Activated naive CD4-positive, alpha-beta T cell treated with Interleukin-2 at 50 U/mL for 16 hours (primary cell): ENCODE data around the gene IL1RAP.

ENCODE experiments used
- DNase-seq: peaks from one replicate; pipeline ENCODE4 v3.0.0-alpha.2; 2020

Gene IL1RAP

DNA sequence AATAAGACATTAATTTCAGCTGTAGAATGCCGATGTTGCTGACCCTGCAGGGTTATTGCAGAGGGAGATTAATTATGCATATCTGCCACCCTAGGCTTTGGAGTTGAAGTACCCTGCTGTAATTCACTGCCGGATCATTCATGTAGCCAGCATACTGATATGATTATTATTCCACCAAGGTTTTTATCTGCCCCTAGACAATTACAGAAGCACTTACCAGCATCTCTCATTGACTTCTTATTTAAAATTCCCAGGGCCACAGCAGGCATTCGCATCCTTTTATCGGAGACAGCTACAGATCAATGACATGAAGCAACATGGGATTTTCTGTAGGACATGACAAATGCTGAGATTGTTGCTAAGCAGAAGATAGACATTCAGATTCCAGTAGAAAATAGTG lies 31.3 kb downstream of the IL1RAP start:
- no peak for DNase-seq

DNA sequence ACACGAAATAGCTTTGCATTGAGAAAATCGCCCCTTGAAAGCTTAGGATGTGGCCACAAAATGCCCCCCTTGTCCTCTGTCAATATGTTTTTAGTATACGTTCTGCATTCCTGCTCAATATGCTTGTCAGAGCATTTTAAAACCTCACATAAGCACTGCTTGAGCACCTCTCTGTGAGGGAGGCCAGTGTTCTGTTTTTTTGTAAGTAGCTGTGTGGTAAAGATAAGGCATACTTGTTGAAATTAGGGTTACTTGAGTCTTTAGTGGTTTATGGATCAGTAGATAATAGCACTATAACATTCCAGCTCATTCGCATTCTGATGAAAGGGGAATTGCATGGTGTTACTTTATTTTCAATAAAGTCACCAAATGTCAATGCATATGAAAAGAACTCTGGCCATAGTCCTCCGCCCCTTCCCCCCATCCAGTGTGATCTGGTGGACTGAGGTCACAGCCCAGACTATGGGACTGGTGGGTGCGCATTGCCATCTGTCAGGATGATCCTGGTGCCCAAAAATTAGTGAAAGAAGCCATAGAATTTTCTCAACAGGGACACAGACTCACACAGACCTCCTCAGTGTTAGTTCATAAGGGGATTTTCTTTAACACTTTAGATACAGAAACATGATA lies 33.1 kb downstream of the IL1RAP start:
- DNase-seq, result no peak

DNA sequence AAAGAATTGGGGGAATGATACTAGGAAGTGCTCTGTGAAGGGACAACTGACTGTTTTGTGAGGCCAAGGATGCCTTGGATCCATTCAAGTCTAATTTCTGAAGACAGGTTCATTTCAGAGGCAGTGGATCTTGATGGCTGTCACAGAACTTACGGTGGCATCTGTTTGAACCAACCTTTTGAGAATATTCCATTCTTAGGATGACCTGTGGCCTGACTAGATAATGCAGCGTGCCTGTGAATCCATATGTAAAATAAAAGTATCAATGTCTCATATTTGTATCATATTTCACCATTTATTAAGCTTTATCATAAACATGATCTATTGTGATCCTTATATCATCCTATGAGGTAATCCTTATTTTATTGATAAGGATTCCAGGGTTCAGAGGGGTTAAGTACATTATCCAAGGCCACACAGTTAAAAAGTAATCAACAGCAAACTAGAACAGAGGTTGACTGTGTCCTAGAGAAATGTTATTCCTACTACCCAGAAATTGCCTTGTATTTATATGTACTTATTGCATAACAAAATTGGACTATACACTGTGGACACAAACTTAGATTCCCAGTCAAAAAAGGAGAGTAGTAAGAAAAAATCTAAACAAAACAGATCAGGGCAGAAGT lies 34.3 kb downstream of the IL1RAP start:
- no peak for DNase-seq

DNA sequence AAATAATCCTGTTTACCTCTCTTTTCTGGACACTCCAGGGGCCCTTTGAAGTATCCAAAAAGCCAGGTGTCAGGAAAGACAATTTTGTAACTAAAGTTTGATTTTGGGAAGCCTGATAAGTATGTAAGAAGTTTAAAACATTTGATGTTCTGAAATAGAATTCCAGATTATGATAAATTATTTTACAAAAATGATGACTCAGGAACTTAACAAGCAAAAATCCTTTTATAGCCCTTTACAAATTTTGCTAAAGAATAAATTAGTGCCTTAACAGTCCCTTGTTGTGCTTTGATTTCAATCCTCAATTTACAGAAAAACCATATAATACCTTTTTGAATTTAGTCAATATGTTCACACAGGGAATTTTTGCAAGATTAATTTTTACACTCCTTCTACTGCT lies 38.1 kb downstream of the IL1RAP start:
- no peak for DNase-seq

DNA sequence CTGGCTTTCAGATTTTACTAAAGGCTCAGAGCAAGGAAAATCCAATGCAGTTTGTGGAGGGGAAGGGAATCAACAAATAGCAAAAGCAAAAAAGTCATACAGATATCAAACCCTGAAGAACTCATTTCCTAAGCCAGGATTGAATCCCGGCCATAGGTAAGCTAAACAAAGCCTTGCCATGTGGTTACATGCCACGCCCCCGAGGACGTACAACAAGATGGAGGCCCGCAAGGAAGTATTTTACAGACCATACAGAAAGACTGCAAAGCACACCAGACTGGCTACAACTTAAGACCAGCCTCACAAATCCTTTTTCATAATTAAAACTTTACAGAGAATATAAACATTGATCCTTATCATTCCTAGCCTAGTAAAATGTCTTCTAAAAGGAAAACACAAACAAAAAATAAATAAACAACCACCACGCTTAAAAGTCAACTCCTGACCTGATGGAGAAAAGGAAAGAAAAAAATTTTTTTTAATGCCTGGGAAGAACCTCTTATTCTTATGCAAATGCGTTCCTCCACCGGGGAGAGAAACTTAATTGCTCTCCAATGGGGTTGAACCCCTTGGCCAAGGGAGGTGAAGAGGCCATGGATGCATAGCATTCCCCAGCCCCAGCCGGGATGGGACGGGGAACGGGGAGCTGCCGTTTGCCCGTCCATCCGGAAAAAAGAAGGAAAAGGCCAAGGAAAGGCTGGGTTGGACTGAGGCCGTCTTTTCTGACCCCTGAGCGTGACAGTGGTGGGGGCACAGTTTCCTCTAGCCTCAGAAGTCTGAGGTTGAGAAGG lies 39.3 kb downstream of the IL1RAP start:
- DNase-seq, result no peak

DNA sequence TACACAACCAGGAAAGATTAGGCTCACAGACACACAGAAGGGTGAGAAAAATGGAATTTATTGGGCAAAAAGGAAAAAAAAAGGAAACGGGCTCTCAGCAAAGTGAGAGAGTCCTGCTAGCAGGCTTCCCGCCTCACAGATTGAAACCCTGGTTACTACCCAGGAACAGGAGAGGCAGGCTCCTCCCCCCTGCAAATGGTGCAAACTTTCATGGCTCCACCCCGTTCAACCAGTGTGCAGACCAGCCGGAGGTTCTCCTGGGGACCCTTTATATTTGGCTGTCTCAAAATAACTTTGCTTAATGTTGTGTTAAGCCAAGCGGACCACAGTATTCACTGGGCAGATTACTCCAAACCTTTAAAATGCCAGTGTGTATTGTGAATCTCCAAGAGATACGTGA lies 40.3 kb downstream of the IL1RAP start:
- no peak for DNase-seq

DNA sequence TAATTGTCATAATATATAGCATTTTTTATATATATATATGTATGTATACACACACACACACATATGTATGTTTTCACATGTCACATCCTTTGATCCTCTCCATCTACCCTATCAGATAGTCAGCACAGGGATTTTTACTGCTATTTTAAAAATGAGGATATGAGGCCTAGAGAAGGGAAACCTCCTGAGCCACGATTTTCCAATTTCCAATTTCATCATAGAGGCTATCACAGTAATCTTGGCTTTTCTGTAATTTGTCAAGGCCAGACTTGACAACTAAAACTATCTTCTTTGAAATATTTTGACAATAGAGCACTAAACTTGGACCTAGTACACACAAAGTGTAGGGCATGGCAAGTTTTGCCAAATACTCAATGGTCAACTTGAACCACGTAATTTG lies 42.5 kb downstream of the IL1RAP start:
- DNase-seq, result no peak

DNA sequence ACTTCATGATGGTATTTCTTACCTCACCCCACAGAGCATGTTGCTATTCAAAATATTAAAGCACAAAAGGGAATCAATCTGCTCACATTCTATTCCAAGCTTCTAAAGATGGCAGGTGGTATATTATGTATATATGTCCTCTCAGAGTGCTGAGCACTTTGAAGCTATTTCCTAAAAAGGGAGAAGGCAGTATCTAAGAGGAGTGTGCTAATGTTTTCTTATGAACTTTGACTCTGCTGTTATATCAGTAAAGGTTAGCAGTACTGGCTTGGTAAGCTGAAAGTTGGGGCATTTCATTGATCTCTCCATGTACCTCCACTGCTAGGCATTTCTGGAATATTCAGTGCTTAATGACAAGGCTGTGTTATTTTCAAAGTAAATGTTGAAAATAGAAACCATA lies 43.4 kb downstream of the IL1RAP start:
- DNase-seq, result no peak

DNA sequence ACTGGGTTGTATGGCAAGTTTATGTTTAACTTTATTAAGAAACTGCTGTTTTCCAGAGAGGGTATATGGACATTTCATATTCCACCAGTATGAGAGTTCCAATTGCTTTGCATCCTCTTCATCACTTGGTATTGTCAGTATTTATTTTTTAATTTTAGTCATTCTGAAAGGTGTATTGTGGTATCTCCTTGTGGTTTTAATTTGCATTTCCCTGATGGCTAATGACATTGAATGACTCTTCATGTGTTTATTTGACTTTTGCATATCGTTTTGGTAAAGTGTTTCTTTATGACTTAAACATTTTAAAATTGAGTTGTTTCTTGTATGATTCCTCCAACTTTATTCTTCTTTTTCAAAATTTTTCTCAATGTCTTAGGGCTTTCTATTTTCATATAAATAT lies 44.4 kb downstream of the IL1RAP start:
- no peak for DNase-seq

DNA sequence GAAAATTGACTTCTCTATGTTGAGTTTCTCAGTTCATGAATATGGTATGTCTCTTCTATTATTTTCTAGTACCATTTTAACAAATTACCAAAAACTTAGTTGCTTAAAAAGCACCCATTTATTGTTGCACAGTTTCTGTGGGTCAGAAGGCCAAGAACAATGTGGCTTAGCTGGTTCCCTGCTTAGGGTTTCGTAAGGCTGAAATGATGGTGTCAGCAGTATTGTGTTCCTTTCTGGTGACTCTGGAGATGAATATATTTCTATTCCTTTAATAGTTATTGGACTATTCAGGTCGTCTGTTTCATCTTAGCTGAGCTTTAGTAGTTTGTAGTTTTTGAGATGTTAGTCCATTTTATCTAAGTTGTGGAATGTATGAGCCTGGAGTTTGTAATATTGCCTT lies 44.9 kb downstream of the IL1RAP start:
- DNase-seq, result no peak

DNA sequence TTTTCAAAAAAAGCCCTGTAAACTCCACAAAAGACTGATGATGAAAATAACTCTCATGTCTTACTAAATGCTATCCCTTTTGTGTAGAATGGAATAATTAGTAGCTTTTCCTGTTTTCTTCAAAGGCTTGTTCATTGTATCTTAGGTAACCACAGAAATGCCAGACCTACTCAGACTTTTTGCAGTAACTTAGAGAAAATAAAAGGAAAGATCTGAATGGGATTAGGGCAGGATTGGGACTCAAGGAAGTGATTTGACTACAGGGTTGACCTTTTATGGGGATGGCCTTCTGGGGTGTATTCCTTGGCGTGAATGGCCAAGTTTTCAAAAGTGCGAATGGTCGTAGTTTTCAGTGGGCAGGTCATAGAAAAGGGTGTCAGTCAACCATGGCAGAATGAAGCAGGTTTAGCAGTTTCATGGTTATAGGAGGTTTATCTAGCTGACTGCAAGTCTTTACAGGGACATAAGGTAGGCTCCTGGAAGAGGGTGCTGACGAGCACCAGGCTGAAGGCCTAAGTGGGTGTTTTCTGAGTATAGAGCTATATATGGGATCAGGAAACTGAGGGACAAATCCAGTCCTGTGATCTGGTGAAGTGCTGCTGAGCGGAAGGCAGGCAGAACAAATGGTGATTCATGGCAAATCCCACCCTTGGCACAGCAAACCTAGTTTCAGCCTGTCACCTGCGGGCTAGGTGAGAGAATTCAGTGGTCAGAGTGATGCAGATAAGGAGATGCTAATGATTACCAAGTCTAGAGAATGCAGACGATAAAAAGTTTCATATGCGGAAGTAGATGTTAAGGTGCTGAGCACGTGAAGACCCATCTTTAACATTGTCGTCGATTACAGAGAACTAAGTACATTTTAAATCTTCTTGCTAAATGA lies 46.4 kb downstream of the IL1RAP start:
- no peak for DNase-seq

DNA sequence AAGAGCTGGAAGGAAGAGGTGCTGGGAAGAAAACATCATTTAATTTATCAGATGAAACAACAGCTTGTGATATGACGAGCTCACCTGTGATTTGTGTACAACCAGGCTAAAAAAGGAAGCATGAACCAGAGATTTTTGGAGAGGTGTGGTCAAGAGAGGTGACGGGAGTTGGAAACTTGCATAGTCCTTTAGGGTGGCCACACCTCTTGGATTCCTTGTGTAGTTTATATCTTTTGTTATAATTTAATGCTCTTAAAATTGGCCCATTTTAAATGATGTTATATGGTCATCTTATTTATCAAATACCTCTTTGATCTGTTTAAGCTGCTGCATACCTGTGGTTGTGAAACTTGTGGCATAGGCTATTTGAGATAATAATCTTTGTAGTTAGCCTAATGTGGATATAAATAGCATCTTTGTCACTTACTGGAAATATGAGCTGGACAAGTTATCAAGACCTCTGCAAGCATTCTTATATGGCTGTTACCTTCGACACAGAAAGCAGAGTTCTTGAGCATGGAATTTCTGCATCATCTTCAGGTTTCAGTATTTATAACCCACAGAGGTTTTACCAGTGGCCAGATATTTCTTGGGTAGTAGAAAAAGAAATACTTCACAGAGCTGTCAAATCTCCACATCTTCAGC lies 49.1 kb downstream of the IL1RAP start:
- DNase-seq, result no peak

DNA sequence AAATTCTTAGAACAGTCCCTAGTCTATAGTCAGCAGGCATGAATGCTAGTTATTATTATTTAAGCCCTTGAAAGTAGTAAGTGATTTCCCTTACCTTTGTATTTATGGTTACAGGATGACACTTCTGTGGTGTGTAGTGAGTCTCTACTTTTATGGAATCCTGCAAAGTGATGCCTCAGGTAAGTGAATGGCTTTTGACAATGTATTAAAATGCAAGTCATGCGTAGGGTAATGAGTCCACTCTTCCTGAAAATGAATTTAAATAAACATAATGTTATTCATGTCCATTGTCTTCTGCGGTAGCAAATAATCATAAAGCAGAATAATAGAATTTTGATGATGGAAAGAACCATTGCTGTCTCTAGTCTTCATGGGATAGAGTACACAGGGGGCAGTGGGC lies 50.3 kb downstream of the IL1RAP start:
- DNase-seq, result no peak

DNA sequence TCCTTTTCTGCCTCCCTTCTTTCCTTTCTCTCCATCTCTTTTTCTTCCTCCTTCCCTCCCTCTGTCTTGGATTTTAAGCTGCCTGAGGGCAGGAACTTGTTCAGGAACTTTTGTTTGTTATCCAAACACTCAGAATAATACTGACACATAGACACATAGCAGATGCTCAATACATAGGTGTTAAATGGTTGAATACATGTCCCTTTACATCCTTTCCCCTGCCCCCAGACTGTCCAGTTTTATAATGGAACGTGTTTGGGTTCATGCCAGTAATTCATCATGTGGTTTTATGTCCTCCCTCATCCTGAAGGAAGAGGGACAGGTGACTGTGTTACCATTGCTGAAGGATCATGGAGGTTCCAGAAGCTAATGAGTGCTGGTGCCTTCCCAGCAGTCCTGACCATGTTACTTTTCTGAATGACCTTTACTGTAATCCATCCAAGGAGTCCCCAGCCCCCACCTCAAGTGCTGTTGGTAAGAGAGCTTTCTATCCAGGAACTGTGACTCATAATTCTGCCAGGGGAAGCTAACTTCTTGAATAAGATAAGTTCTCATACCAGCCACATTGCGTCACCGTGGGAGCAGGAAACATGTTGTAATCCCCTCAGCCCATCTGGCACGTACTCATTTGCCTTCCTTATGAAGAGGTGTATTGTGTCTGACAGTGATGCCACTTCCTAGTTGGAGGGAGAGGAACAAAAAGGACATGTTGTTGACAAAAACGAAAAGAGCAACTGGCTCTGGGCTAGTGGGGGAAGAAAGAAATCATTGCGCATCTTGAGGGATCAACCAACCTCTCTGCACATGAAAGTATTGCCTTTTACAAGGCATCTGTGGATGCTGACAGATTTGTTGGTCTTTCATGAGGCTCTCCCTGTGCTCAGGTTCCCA lies 52.4 kb downstream of the IL1RAP start:
- DNase-seq, result peak; percentile 56

DNA sequence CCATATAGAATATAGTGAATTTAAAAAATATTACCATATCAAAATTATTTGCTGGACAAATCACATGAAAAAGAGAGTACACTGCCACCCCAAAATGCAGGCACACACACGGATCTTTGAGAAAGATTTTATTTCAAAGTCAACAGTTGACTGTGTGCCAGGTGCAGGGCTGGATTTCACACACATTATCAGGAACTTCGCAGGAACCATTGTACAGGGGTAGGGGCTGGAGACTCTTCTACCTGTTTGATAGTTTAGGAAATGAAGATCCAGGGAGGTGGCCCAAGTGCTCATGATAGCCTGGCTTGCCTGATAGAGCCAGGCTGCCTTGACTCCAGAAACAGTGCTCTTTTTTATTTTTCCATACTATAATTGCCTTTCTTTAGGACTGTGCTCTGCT lies 54.2 kb downstream of the IL1RAP start:
- DNase-seq, result no peak

DNA sequence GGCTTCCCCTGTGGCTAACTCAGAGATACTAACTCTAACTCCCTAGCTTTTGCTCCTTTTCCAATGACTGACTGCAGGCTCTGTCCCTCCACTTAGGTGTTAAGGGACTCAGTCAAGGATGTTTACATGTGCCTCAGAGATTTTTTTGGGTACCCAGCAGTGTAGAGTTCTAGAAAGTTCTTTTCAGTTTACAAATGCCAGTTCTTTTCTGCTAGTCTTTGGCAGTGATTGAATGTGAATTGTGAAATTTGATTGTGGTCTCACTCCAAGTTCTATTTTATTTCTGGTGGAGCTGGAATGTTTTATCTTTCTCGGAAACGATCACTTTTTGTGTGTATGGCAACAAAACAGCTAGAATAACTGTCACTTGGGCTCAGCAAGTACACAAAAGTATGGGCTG lies 60.6 kb downstream of the IL1RAP start:
- no peak for DNase-seq

DNA sequence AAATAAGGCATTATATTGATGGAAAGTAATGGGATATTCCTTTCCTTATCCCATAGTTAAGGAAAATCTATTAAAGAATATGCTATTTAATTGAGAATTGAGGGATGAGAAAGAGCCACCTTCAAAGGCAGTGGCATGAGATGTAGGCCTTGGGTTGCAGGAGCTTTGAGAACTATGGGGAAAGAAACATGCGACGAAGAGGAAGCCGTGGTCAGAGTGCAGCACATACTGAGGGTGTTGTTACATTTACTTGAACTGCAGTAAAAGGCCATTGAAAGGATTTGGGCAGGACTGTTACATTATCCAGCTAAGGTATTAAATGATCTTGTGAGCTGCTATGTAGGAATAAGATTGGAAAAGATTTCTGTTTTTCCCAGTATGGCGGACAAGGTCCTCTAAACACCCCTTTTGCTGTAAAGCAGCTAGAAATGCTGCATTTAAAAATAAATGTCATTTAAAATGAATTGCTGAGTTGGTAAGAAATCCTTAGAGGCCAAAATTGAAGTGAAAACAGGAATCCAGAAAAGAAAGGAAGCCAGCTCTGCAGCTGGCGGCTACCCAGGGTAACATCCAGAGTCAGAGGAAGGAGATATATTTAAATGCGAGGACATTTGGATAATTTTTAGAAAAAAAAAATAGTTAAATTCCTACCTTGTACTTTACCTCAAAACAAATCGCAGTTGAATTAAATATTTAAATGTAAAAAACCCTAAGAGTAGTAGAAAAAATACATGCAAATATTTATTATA lies 61.7 kb downstream of the IL1RAP start:
- DNase-seq, result no peak

DNA sequence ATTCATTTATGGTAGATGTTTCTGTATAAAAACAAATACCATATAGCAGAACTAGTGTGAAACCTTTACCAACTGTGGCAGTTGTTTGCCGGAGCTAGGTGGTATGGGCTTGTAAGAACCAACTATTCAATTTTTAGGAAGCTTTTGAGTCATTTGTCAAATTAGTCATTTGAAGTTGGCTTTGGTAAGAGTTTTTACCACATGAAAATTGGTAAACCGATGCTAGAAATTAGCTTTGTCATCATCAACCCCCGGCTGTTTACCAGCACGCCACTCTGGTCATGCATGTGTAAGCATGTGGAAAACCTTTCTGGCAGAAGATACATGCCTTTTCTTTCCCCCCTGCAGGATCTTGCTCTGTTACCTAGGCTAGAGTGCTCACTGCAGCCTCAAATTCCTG lies 63.3 kb downstream of the IL1RAP start:
- no peak for DNase-seq

DNA sequence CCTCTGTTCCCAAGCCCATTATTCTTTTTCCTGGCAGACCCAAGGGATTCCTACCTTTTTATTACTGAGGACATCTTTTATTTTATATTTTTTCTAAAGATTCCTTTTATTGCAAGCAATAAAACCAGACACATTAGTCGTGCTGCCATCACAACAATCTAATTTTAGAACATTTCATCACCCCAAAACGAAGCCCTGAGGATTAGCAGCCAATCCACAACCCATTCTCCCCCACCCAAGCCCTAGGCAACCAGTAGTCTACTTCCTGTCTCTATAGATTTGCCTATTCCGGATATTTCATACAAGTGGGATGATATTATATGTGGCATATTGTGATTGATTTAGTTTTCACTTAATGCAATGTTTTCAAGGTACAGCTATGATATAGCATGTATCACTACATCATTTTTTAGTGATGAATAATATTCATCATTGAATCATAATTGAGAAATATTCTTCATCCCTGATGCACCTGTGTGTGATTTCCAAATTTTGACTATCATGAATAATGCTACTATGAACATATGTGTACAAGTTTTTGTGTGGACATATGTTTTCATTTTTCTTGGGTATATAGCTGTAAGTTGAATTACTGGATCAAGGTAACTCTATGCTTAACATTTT lies 65.7 kb downstream of the IL1RAP start:
- DNase-seq, result no peak

DNA sequence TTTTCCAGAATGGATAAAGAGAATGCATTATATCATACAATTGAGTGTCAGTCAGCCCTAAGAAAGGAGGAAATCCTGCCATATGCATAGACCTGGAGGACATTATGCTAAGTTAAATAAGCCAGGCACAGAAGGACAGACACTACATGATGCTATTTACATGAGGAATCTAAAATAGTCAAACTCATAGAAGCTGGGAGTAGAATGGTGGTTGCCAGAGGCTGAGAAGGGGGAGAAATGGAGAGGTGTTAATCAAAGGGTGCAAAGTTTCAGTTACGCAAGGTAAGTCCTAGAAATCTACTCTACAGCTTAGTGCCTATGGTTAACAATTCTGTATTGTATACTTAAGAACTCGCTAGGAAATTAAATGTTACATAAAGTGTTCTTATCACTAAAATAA lies 66.5 kb downstream of the IL1RAP start:
- DNase-seq, result no peak
